Testis (tissue), 3 donors: ENCODE data around the gene PLA2G4E. TPM values are rescaled to one million over a fixed set of nuclear protein-coding genes. Genes with fewer than 3 reads are reported as not detected.

Source experiments
- DNase-seq: peaks from one replicate; pipeline ENCODE4 v3.0.0-alpha.2; 2019
- H3K27ac ChIP-seq, 2 donors: fragments of 200-600 bp; sonication (generic); one replicate each; pipeline ENCODE4 v1.5.1; 2019
- H3K27me3 ChIP-seq: fragments of 200-600 bp; sonication (generic); one replicate; pipeline ENCODE4 v1.5.1; 2019
- H3K36me3 ChIP-seq: fragments of 200-600 bp; sonication (generic); one replicate; pipeline ENCODE4 v1.5.1; 2017; ENCODE audit warnings: low read depth; ENCODE audit errors: missing control alignments
- H3K4me1 ChIP-seq: fragments of 200-600 bp; sonication (generic); one replicate; pipeline ENCODE4 v1.5.1; 2019
- H3K4me3 ChIP-seq, 2 donors: fragments of 200-600 bp; sonication (generic); one replicate each; pipeline ENCODE4 v1.5.1; 2017 to 2019
- H3K9me3 ChIP-seq: fragments of 200-600 bp; sonication (generic); one replicate; pipeline ENCODE4 v1.5.1; 2017
- POLR2A ChIP-seq: fragments of 450-650 bp; IDR thresholded peaks from one replicate; pipeline ENCODE4 v1.6.1; 2017; ENCODE audit warnings: antibody characterized with exemption, mild to moderate bottlenecking, moderate library complexity
- WGBS, 2 donors: methylation state at CpG; one replicate each; pipeline ENCODE4 v1.1.5; 2018; 5-methylcytosine and 5-hydroxymethylcytosine counted together
- intact Hi-C: fragments of 100-400 bp; cut with DNase I; formaldehyde crosslinking; loops from one replicate; pipeline ENCODE4 v1.15.1; 2023; ENCODE audit warnings: low total_unique reads
- polyA plus RNA-seq: library from polyadenylated mRNA; stranded (reverse); fragments of 350-450 nt; fragmentation: Illumina TruSeq; extraction: RNeasy Lipid Tissue Mini Kit (QIAGEN cat#74804); gene quantifications from one replicate; pipeline ENCODE4 v1.2.3, GENCODE V29; 2014; ENCODE audit warnings: low read depth, low replicate concordance; ENCODE audit not compliant: insufficient read depth
- total RNA-seq, 2 donors: library from RNA; depleted of rRNA; stranded (reverse); fragments of >200 nt; gene quantifications; one replicate each; pipeline ENCODE4 v1.2.3, GENCODE V29; 2016
- TF ChIP-seq, protein P1 (sequence below), 3 experiments: fragments of 450-650 bp in 2 of 3; fragments of 200-600 bp in 1 of 3; sonication (generic) in 1 of 3; IDR thresholded peaks; one replicate each; pipeline ENCODE4 v1.5.1; 2016 to 2019; ENCODE audit warnings: antibody characterized with exemption in 3 of 3, mild to moderate bottlenecking in 2 of 3, moderate library complexity in 1 of 3

The PLA2G4E gene
- total and polyA plus RNA-seq, 3 donors from 2014 or later: 0.31 to 0.71 (median 0.67) TPM

- Histone ChIP-seq H3K9me3 (no peaks in the 10 kb centered on the region), H3K27ac (no peak overlapping the region), H3K4me1 (peaks cover 3% of the 10 kb centered on the region), H3K4me3 (no peak overlapping the region), H3K27me3 (no peaks in the 10 kb centered on the region), H3K36me3 (no peaks in the 10 kb centered on the region)
- no peak for TF ChIP-seq POLR2A
- TF ChIP-seq, protein P1, sequence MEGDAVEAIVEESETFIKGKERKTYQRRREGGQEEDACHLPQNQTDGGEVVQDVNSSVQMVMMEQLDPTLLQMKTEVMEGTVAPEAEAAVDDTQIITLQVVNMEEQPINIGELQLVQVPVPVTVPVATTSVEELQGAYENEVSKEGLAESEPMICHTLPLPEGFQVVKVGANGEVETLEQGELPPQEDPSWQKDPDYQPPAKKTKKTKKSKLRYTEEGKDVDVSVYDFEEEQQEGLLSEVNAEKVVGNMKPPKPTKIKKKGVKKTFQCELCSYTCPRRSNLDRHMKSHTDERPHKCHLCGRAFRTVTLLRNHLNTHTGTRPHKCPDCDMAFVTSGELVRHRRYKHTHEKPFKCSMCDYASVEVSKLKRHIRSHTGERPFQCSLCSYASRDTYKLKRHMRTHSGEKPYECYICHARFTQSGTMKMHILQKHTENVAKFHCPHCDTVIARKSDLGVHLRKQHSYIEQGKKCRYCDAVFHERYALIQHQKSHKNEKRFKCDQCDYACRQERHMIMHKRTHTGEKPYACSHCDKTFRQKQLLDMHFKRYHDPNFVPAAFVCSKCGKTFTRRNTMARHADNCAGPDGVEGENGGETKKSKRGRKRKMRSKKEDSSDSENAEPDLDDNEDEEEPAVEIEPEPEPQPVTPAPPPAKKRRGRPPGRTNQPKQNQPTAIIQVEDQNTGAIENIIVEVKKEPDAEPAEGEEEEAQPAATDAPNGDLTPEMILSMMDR (IDR thresholded peaks at IDR 0.05): no peak
- 70 to 74% methylated on average over 5 of the region's 5 CpGs for WGBS, 2 donors
- intact Hi-C loops: no loop called here
- DNase-seq: no peak
Measured at GRCh38 chr15:41949401-41950126, 71.3 kb downstream of the PLA2G4E start.

DNA sequence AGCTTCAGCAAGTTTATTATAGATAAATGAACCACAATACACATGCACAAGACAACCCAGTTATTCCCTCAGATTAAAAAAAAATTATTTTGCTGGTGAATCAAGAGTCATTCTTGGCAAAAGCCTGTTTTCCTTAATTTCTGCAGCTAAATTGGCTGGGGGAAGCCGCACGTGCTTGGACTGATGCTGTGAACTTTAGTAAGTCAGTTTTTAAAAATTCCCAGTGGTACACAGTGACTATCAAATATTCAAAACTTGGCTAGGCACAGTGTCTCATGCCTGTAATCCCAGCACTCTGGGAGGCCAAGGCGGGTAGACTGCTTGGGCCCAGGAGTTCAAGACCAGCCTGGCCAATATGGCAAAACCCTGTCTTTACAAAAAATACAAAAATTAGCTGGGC, 72.4 kb downstream of the PLA2G4E start:
- H3K9me3 ChIP-seq: no peaks in the 10 kb centered on the region
- H3K36me3 ChIP-seq: no peaks in the 10 kb centered on the region
- 45 to 64% methylated on average over 3 of the region's 3 CpGs for WGBS, 2 donors
- no peak overlapping the region for H3K4me3 ChIP-seq
- H3K27me3 ChIP-seq: no peaks in the 10 kb centered on the region
- TF ChIP-seq, protein P1 (IDR thresholded peaks at IDR 0.05): no peak
- TF ChIP-seq POLR2A: no peak
- intact Hi-C loops: no loop called here
- H3K4me1 ChIP-seq: peaks cover 10% of the 10 kb centered on the region
- DNase-seq: peak; percentile 82
- H3K27ac ChIP-seq: no peak overlapping the region

DNA sequence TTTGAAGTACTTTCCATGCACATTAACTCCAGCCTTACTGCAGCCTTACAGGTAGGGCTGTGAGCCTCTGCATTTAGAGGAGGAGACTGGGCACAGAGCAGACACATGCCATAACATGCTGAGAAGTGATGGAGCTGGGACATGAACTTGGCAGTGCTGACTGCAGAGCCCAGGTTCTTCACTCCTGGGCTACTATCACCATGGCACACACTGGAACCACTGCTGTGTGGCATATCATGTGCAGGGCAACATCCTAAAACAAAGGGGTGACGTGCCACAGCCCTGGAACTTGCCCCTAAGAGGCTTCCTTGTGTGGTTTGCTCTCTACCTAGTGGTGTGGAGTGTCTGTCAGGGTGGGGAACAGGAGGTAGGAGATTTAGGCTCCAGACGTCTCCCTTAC, 73.9 kb downstream of the PLA2G4E start:
- H3K27ac ChIP-seq: no peak overlapping the region
- TF ChIP-seq, protein P1 (IDR thresholded peaks at IDR 0.05): no peak
- TF ChIP-seq POLR2A: no peak
- DNase-seq: no peak
- no peak overlapping the region for H3K4me3 ChIP-seq
- H3K9me3 ChIP-seq: no peaks in the 10 kb centered on the region
- H3K27me3 ChIP-seq: no peaks in the 10 kb centered on the region
- H3K36me3 ChIP-seq: no peaks in the 10 kb centered on the region
- peaks cover 10% of the 10 kb centered on the region for H3K4me1 ChIP-seq
- 70 to 86% methylated on average over 1 to 2 of the region's 2 CpGs for WGBS, 2 donors
- intact Hi-C loops: no loop called here

DNA sequence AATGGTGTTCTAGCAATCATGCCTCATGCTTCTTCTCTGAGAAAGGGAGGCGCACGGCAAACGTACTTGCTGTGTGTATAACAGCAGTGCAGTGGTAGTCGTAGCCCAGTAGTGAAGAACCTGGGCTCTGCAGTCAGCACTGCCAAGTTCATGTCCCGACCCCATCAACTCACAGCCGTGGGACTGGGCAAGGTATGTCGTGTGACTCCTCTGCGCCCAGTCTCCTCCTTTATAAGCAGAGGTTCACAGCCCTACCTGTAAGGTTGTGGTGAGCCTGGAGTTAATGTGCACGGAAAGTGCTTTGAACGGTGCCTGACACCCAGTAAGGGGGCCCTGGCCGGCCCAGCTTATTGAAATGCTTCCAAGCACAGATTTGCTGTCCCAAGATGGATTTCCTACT, 75.1 kb downstream of the PLA2G4E start:
- Histone ChIP-seq H3K36me3 (no peaks in the 10 kb centered on the region), H3K9me3 (no peaks in the 10 kb centered on the region), H3K27me3 (no peaks in the 10 kb centered on the region), H3K4me3 (no peak overlapping the region), H3K4me1 (peaks cover 10% of the 10 kb centered on the region), H3K27ac (no peak overlapping the region)
- no peak for TF ChIP-seq POLR2A
- TF ChIP-seq, protein P1 (IDR thresholded peaks at IDR 0.05): no peak
- no peak for DNase-seq
- intact Hi-C loops: no loop called here
- 80 to 90% methylated on average over 7 to 11 of the region's 11 CpGs for WGBS, 2 donors

DNA sequence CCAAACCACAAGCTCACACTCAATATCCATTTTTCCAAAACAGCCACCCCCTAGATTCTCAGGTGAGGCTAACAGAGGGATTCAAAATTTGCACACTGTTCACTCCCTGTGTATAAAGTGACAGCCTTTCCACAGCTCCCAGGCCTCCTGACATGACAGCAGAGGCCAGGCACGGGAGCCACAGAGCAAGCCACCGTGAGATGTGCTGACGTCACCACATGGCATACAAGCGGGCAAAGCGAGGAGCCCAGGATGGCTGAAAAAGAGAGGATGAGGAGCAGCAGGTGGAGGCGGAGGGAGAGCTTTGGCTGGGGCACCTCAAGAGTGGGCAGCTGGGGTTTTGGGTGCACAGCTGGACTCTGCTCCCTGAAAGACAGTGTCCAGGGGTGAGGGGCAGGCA, 75.6 kb downstream of the PLA2G4E start:
- TF ChIP-seq, protein P1 (IDR thresholded peaks at IDR 0.05): no peak
- TF ChIP-seq POLR2A: no peak
- intact Hi-C loops: no loop called here
- 89 to 94% methylated on average over 6 of the region's 6 CpGs for WGBS, 2 donors
- Histone ChIP-seq H3K4me3 (no peak overlapping the region), H3K9me3 (no peaks in the 10 kb centered on the region), H3K27me3 (no peaks in the 10 kb centered on the region), H3K27ac (no peak overlapping the region), H3K4me1 (peaks cover 10% of the 10 kb centered on the region), H3K36me3 (no peaks in the 10 kb centered on the region)
- DNase-seq: no peak
